Body of pancreas (tissue), 4 donors: ENCODE measurements around the gene CD248.

Experiments used
- CTCF ChIP-seq, 7 experiments: fragments of 450-650 bp in 4 of 7; fragments of 200-600 bp in 3 of 7; sonication (generic) in 3 of 7; IDR thresholded peaks; one replicate each; pipeline ENCODE4 v1.5.1; 2016 to 2019; ENCODE audit warnings: antibody characterized with exemption in 7 of 7
- POLR2A ChIP-seq, 3 donors: fragments of 450-650 bp; IDR thresholded peaks; one replicate each; pipeline ENCODE4 v1.6.1; 2016; ENCODE audit warnings: antibody characterized with exemption in 3 of 3, mild to moderate bottlenecking in 2 of 3

- TF ChIP-seq CTCF (IDR thresholded peaks at IDR 0.05): no peak
- no peak for TF ChIP-seq POLR2A (IDR thresholded peaks at IDR 0.05)
Measured at GRCh38 chr11:66324664-66325063, 7.8 kb upstream of the CD248 start.
